RWPE2 (cell line): Measurements from ENCODE around the gene NDST4.

Experiments used
- ATAC-seq: fragments of 200-7000 bp; cut with Tn5 transposase; 3 replicates; pipeline ENCODE4 v1.9.1; 2021; ENCODE audit warnings: low read depth
- DNase-seq: peaks from one replicate; pipeline ENCODE4 v3.0.0-alpha.2; 2020; ENCODE audit warnings: low spot score
- H3K27ac ChIP-seq: fragments of 450-650 bp; 2 replicates; pipeline ENCODE4 v1.5.1; 2017; ENCODE audit warnings: mild to moderate bottlenecking; ENCODE audit not compliant: poor library complexity, severe bottlenecking
- H3K27me3 ChIP-seq: fragments of 250-450 bp; sonication (Bioruptor Pico); 2 replicates; pipeline ENCODE4 v1.5.1; 2021; ENCODE audit warnings: mild to moderate bottlenecking, moderate library complexity; ENCODE audit not compliant: insufficient read depth, poor library complexity, severe bottlenecking
- H3K36me3 ChIP-seq: fragments of 250-450 bp; sonication (Bioruptor Pico); 2 replicates; pipeline ENCODE4 v1.5.1; 2020; ENCODE audit warnings: low read depth, mild to moderate bottlenecking, moderate library complexity
- H3K4me1 ChIP-seq: fragments of 250-450 bp; sonication (Bioruptor Pico); 2 replicates; pipeline ENCODE4 v1.5.1; 2021; ENCODE audit warnings: mild to moderate bottlenecking, moderate library complexity; ENCODE audit not compliant: insufficient read depth, poor library complexity, severe bottlenecking
- H3K4me3 ChIP-seq: fragments of 250-450 bp; sonication (Bioruptor Pico); 2 replicates; pipeline ENCODE4 v1.5.1; 2021; ENCODE audit warnings: mild to moderate bottlenecking, moderate library complexity; ENCODE audit not compliant: severe bottlenecking
- H3K9me3 ChIP-seq: fragments of 250-450 bp; sonication (Bioruptor Pico); 2 replicates; pipeline ENCODE4 v1.5.1; 2021; ENCODE audit warnings: mild to moderate bottlenecking, moderate library complexity; ENCODE audit not compliant: severe bottlenecking
- TF ChIP-seq, protein P1 (sequence below): fragments of 450-650 bp; IDR thresholded peaks from one replicate; pipeline ENCODE4 v1.5.1; 2017; ENCODE audit warnings: mild to moderate bottlenecking, moderate library complexity; ENCODE audit not compliant: poor library complexity, severe bottlenecking

NDST4 gene

DNA sequence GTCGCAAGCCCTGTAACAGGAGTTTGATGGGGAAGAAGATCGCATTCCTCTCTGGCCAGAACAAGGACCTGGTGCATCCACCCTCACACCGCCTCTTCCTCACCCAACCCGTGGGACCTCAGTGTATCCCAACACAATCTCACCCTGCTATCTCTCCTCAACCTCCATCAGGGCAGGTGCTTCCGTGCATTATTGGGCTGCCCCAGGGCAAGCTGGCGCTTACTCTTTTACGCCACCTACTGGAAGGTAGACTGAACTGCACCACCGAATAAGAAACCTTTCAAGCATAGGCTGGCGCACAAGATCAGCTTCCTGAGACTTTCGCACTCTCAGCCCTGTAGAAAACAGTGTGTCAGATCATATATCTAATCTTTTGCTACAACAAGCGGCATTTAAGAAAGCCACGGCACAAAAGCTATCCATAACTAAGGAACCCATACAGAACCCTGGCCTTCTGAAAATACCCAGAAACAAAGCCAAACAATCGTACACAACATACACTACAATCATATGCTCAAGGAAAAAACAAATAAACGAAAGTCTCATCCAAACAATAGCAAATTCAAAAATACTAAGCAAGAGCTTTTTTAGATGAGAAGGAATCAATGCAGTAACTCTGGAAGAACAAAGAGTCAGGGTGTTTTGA lies 305.5 kb downstream of the NDST4 start:
- no peaks in the 10 kb centered on the region for H3K36me3 ChIP-seq
- H3K27me3 ChIP-seq: no peaks in the 10 kb centered on the region
- ATAC-seq (peak; percentile 74), DNase-seq (no peak)
- H3K9me3 ChIP-seq: no peaks in the 10 kb centered on the region
- no peaks in the 10 kb centered on the region for H3K4me1 ChIP-seq
- TF ChIP-seq, protein P1, sequence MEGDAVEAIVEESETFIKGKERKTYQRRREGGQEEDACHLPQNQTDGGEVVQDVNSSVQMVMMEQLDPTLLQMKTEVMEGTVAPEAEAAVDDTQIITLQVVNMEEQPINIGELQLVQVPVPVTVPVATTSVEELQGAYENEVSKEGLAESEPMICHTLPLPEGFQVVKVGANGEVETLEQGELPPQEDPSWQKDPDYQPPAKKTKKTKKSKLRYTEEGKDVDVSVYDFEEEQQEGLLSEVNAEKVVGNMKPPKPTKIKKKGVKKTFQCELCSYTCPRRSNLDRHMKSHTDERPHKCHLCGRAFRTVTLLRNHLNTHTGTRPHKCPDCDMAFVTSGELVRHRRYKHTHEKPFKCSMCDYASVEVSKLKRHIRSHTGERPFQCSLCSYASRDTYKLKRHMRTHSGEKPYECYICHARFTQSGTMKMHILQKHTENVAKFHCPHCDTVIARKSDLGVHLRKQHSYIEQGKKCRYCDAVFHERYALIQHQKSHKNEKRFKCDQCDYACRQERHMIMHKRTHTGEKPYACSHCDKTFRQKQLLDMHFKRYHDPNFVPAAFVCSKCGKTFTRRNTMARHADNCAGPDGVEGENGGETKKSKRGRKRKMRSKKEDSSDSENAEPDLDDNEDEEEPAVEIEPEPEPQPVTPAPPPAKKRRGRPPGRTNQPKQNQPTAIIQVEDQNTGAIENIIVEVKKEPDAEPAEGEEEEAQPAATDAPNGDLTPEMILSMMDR: peak; percentile 80
- no peak overlapping the region for H3K4me3 ChIP-seq
- no peak overlapping the region for H3K27ac ChIP-seq

DNA sequence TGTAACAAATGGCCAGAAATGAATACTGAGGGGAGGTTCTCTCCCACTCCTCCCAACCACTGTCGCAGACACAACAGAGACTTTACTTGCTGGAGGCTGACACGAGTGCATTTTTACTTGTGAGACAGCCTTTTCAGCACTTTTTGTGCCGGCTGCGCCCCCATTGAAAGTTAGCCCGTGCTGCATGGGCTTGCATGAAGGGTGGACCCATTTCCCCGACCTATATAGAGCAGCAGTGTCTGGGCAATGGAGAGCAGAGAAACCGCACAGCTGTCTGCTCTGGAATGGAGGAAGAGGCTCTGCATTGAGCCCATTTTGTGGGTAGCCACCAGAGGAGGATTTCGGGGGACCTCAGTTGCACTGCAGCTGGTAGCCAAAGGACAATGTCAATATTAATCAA lies 306.1 kb downstream of the NDST4 start:
- DNase-seq: no peak
- no peak for ATAC-seq
- no peak overlapping the region for H3K27ac ChIP-seq
- TF ChIP-seq, protein P1: no peak
- H3K36me3 ChIP-seq: no peaks in the 10 kb centered on the region
- H3K4me3 ChIP-seq: no peak overlapping the region
- H3K4me1 ChIP-seq: no peaks in the 10 kb centered on the region
- H3K27me3 ChIP-seq: no peaks in the 10 kb centered on the region
- no peaks in the 10 kb centered on the region for H3K9me3 ChIP-seq

GRCh38 chr4:114791976-114792375 lies 321.4 kb downstream of the NDST4 start:
- Histone ChIP-seq H3K4me1 (no peaks in the 10 kb centered on the region), H3K9me3 (no peaks in the 10 kb centered on the region), H3K4me3 (no peak overlapping the region), H3K27me3 (no peaks in the 10 kb centered on the region), H3K36me3 (no peaks in the 10 kb centered on the region), H3K27ac (no peak overlapping the region)
- DNase-seq: no peak
- TF ChIP-seq, protein P1: no peak
- ATAC-seq: no peak

GRCh38 chr4:114785570-114785969 lies 327.9 kb downstream of the NDST4 start:
- DNase-seq (no peak), ATAC-seq (no peak)
- Histone ChIP-seq H3K4me1 (no peaks in the 10 kb centered on the region), H3K36me3 (no peaks in the 10 kb centered on the region), H3K4me3 (no peak overlapping the region), H3K27me3 (no peaks in the 10 kb centered on the region), H3K9me3 (no peaks in the 10 kb centered on the region), H3K27ac (no peak overlapping the region)
- TF ChIP-seq, protein P1: no peak

DNA sequence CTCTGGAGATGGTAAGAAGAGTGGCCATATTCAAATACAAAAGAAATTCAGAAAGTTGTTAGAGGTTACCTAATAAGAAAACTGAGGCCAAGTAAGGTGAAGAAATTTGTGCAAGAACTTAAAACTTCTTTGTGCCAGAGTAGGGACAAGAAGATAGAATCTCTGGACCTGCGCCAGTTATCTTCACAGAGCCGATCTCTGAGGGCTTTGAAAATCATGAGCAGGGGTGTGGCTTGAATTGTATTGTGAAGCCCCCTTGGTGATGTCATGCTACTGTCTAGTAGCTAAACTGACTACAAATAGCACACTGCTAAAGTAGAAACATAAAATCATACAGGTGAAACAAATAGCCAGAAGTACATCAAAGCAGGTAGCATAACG lies 330.2 kb downstream of the NDST4 start:
- H3K27me3 ChIP-seq: no peaks in the 10 kb centered on the region
- H3K9me3 ChIP-seq: no peaks in the 10 kb centered on the region
- H3K4me3 ChIP-seq: no peak overlapping the region
- no peak overlapping the region for H3K27ac ChIP-seq
- no peaks in the 10 kb centered on the region for H3K36me3 ChIP-seq
- DNase-seq: no peak
- no peak for ATAC-seq
- no peaks in the 10 kb centered on the region for H3K4me1 ChIP-seq
- TF ChIP-seq, protein P1: no peak
